ENCODE results near the gene FIGN.

Gene FIGN

DNA sequence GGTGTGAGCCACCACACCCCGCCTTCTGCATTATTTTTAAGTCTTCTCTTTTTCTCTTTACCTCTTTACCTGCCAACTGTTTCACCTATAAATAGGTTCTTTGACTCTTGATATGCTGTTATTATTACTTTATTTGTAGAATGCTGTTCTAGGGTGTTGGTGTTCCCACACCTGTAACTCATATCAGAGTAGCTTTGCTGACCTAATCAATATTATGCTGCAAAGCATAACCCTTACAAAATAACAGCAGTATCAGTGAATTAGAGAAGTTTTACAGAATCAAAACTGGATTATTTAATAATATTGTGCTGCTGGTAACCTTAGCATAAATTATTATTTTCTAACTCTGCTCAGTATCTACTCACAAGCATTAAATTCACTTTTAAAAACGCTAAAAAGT, 161.5 kb downstream of the FIGN start:
- no peak for DNase-seq (ENCODE audit: low spot score)
- TF ChIP-seq, protein P1, sequence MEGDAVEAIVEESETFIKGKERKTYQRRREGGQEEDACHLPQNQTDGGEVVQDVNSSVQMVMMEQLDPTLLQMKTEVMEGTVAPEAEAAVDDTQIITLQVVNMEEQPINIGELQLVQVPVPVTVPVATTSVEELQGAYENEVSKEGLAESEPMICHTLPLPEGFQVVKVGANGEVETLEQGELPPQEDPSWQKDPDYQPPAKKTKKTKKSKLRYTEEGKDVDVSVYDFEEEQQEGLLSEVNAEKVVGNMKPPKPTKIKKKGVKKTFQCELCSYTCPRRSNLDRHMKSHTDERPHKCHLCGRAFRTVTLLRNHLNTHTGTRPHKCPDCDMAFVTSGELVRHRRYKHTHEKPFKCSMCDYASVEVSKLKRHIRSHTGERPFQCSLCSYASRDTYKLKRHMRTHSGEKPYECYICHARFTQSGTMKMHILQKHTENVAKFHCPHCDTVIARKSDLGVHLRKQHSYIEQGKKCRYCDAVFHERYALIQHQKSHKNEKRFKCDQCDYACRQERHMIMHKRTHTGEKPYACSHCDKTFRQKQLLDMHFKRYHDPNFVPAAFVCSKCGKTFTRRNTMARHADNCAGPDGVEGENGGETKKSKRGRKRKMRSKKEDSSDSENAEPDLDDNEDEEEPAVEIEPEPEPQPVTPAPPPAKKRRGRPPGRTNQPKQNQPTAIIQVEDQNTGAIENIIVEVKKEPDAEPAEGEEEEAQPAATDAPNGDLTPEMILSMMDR (IDR thresholded peaks at IDR 0.05; ENCODE audit: extremely low read depth, missing control alignments) = no peak

DNA sequence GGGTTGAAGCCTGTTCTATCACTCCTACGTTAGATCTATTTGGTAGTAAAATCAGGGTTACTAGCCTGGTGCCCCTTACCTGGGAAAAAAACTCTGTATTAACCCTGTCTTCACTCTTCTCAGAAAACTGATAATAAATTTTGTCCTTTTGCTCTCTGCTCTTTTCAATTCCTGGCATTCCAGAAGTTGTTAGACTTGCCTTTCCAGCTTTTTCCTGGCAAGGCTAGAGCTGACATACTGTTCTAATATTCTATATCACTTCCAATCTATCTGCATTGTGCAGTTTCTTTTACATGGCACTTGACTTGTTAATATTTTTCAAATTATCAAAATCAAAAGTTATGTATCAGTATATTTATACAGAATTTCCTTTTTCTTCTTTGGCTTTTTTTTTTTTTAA, 162.2 kb downstream of the FIGN start:
- no peak for DNase-seq (ENCODE audit: low spot score)
- TF ChIP-seq, protein P1 (IDR thresholded peaks at IDR 0.05; ENCODE audit: extremely low read depth, missing control alignments) = no peak

DNA sequence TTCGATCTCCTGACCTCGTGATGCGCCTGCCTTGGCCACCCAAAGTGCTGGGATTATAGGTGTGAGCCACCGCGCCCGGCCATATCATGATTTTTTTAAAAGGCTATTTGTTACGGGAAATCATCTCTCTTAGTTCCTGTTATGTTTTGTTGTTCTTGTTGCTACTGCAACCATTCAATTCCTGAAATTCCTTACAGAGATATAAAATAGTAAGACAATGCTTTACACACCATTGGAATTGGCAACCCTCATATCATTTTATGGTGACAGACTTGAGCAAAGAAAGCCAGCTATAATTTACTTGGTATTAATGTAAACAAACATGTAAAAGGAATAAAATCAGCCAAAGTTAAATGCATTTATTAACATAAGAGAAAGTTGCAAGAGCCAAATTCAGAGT, 163.0 kb downstream of the FIGN start:
- TF ChIP-seq, protein P1 (IDR thresholded peaks at IDR 0.05; ENCODE audit: extremely low read depth, missing control alignments) = no peak

DNA sequence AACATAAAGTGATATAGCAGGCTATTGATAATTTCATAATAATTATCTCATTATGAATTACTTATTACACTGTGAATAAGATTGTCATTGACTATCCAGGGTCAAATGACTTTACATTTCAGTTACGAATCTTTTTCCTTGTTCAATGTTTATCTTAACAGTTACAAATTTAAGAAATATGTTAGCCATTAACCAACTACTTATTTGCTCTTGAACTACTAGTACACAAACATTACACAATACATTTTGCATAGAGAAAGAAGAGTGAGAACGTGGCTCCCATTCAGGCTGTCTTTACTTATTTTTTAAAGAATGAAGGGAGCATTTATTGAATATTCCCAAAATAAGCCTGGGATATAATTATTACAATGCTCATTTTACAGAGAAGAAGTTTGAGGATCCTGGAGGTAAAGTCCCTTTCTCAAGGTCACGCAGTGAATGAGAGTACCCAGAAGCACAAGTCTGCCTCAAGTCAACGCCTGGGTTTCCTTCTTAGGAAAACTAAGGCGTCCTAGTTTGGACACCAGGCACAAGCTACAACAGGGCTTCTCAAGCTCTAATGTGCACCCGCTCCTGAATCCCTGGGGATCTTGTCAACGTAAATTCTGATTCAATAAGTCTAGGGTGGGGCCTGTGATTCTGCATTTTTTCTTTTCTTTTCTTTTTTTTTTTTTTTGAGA, 164.2 kb downstream of the FIGN start:
- no peak for DNase-seq (ENCODE audit: low spot score)
- TF ChIP-seq, protein P1 (IDR thresholded peaks at IDR 0.05; ENCODE audit: extremely low read depth, missing control alignments) = no peak

More for the DNA sequence above, 163.0 kb downstream of the FIGN start:
- DNase-seq (ENCODE audit: low spot score) = no peak

DNA sequence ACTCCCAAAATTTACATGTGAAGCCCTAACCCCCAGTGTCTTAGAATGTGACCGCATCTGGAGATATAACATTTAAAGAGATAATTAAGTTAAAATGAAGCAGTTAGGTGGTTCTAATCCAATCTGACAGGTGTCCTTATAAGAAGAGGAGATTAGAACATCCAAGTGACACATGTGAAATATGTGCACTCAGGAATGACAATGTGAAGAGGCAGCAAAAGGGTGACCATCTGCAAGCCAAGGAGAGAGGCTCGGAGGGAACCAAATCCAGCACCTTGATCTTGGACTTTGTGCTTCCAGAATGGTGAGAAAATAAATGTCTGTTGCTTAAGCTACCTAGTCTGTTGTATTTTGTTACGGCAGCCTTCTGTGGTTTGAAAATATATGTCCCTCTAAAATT, 165.4 kb downstream of the FIGN start:
- DNase-seq (ENCODE audit: low spot score) = no peak
- TF ChIP-seq, protein P1 (IDR thresholded peaks at IDR 0.05; ENCODE audit: extremely low read depth, missing control alignments) = no peak

DNA sequence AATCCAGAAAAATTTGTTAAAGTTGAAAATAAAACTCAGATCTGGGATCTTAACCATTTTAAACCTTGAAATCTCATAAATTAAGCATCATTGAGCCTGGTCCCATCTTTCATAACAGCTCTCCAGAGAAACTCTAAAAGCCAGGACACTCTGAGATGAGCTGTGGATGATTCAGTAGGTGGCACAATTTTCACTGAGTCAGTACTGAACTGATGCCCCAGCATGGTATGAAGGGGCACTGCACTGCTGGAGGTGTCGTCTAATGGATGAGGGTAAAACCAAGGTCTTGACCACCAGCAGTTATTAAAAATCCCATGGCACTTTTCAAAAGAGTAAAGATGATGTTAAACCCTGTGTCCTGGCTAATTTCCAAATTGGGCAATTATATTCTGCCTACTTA, 170.6 kb downstream of the FIGN start:
- TF ChIP-seq, protein P1 (IDR thresholded peaks at IDR 0.05; ENCODE audit: extremely low read depth, missing control alignments) = no peak
- no peak for DNase-seq (ENCODE audit: low spot score)

DNA sequence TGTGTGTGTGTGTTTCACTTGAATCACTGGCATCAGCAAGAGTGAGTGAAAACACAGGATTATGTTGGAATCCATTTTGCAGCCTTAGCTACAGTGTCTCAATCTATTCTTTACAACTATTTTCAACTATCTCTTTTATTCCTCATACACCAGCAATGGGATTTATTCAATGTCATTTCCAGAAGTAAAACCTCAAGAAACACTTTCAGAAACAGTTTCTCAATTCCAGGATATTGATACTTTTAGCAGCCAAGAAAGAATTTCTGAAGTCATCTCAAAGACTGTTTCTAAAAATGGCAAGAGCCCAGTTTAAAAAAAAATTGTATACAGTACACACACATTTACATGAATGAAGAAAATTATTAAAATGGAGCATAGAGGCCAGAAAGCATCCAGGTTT, 171.6 kb downstream of the FIGN start:
- DNase-seq (ENCODE audit: low spot score) = no peak
- TF ChIP-seq, protein P1 (IDR thresholded peaks at IDR 0.05; ENCODE audit: extremely low read depth, missing control alignments) = no peak
